A549 (cell line): ENCODE measurements around the gene HCAR1. TPM values are rescaled to one million over a fixed set of nuclear protein-coding genes. Genes with fewer than 3 reads are reported as not detected.

Source experiments
- polyA plus RNA-seq, 4 experiments: library from polyadenylated mRNA; depleted of rRNA in 3 of 4; stranded (reverse); fragments of >200 nt; fragmentation: RNase III in 1 of 4; extraction: RNeasy Plus Mini Kit Qiagen cat#74134 plus additional on column Dnase treatment in 1 of 4; gene quantifications; 2 replicates in 3 of 4; 3 replicates in 1 of 4; pipeline ENCODE4 v1.2.3, GENCODE V29; 2011 to 2017
- small RNA-seq, 6 experiments: library from RNA; depleted of rRNA; stranded (forward); fragments of <200 nt; gene quantifications; one replicate each; pipeline ENCODE3, GENCODE V24; 2012

Gene HCAR1
- polyA plus RNA-seq, 2 of the 4 experiments (the other 2 are of a cell fraction), result 0.01 to 0.05 TPM

Small RNAs within 50 kb of the gene (small RNA-seq; reads per million reads assigned to genes)
- 0 reads per million in 6 experiments for gene AC026333.2
- 0 reads per million in 6 experiments for gene RF00019

Other genes with a start within 250 kb of the HCAR1 start
- 35.6 and 40.1 TPM in 2 replicates for gene ZCCHC8, start 229.9 kb downstream of the HCAR1 start, polyA plus RNA-seq (2011; rRNA removed)
- 20.9 to 23.2 TPM (median 21.1 TPM) in 3 replicates for gene ZCCHC8, start 229.9 kb downstream of the HCAR1 start, polyA plus RNA-seq (2017; fragmentation: RNase III; extraction: RNeasy Plus Mini Kit Qiagen cat#74134 plus additional on column Dnase treatment)
- 43.0 and 83.3 TPM in 2 replicates for gene RSRC2, start 203.9 kb downstream of the HCAR1 start, polyA plus RNA-seq (2011; rRNA removed)
- 72.2 to 75.3 TPM (median 72.8 TPM) in 3 replicates for gene RSRC2, start 203.9 kb downstream of the HCAR1 start, polyA plus RNA-seq (2017; fragmentation: RNase III; extraction: RNeasy Plus Mini Kit Qiagen cat#74134 plus additional on column Dnase treatment)
- 61.1 and 68.7 TPM in 2 replicates for gene KNTC1, start 203.6 kb downstream of the HCAR1 start, polyA plus RNA-seq (2011; rRNA removed)
- gene KNTC1, start 203.6 kb downstream of the HCAR1 start, polyA plus RNA-seq (2017; fragmentation: RNase III; extraction: RNeasy Plus Mini Kit Qiagen cat#74134 plus additional on column Dnase treatment), result 30.6 to 34.3 TPM (median 33.8 TPM) in 3 replicates
- gene HCAR2, start 27.5 kb downstream of the HCAR1 start, polyA plus RNA-seq (2011; rRNA removed), result 0.07 and 0.09 TPM in 2 replicates
- 0.07 TPM in 1 of 3 replicates, not detected in the others for gene HCAR2, start 27.5 kb downstream of the HCAR1 start, polyA plus RNA-seq (2017; fragmentation: RNase III; extraction: RNeasy Plus Mini Kit Qiagen cat#74134 plus additional on column Dnase treatment)
- gene HCAR3, start 14.0 kb downstream of the HCAR1 start, polyA plus RNA-seq (2011; rRNA removed), result 0.07 TPM in 1 of 2 replicates, not detected in the other
- gene HCAR3, start 14.0 kb downstream of the HCAR1 start, polyA plus RNA-seq (2017; fragmentation: RNase III; extraction: RNeasy Plus Mini Kit Qiagen cat#74134 plus additional on column Dnase treatment), result 0.04 TPM in 1 of 3 replicates, not detected in the others
- gene DENR, start 22.0 kb upstream of the HCAR1 start, polyA plus RNA-seq (2011; rRNA removed), result 65.7 and 98.2 TPM in 2 replicates
- 72.6 to 77.4 TPM (median 76.0 TPM) in 3 replicates for gene DENR, start 22.0 kb upstream of the HCAR1 start, polyA plus RNA-seq (2017; fragmentation: RNase III; extraction: RNeasy Plus Mini Kit Qiagen cat#74134 plus additional on column Dnase treatment)
- 0.12 and 0.18 TPM in 2 replicates for gene CCDC62, start 43.7 kb upstream of the HCAR1 start, polyA plus RNA-seq (2011; rRNA removed)
- gene CCDC62, start 43.7 kb upstream of the HCAR1 start, polyA plus RNA-seq (2017; fragmentation: RNase III; extraction: RNeasy Plus Mini Kit Qiagen cat#74134 plus additional on column Dnase treatment), result 0.08 to 0.19 TPM (median 0.17 TPM) in 3 replicates
- gene HIP1R, start 104.6 kb upstream of the HCAR1 start, polyA plus RNA-seq (2011; rRNA removed), result 9.0 and 10.3 TPM in 2 replicates
- 9.1 to 11.2 TPM (median 10.6 TPM) in 3 replicates for gene HIP1R, start 104.6 kb upstream of the HCAR1 start, polyA plus RNA-seq (2017; fragmentation: RNase III; extraction: RNeasy Plus Mini Kit Qiagen cat#74134 plus additional on column Dnase treatment)
- 14.4 and 18.6 TPM in 2 replicates for gene VPS37B, start 165.3 kb upstream of the HCAR1 start, polyA plus RNA-seq (2011; rRNA removed)
- 16.0 to 17.0 TPM (median 16.2 TPM) in 3 replicates for gene VPS37B, start 165.3 kb upstream of the HCAR1 start, polyA plus RNA-seq (2017; fragmentation: RNase III; extraction: RNeasy Plus Mini Kit Qiagen cat#74134 plus additional on column Dnase treatment)
- 2.7 and 3.1 TPM in 2 replicates for gene ABCB9, start 235.6 kb upstream of the HCAR1 start, polyA plus RNA-seq (2011; rRNA removed)
- 4.8 to 5.8 TPM (median 5.0 TPM) in 3 replicates for gene ABCB9, start 235.6 kb upstream of the HCAR1 start, polyA plus RNA-seq (2017; fragmentation: RNase III; extraction: RNeasy Plus Mini Kit Qiagen cat#74134 plus additional on column Dnase treatment)
- gene OGFOD2, start 244.4 kb upstream of the HCAR1 start, polyA plus RNA-seq (2011; rRNA removed), result 11.0 and 11.8 TPM in 2 replicates
- 15.7 to 18.2 TPM (median 17.5 TPM) in 3 replicates for gene OGFOD2, start 244.4 kb upstream of the HCAR1 start, polyA plus RNA-seq (2017; fragmentation: RNase III; extraction: RNeasy Plus Mini Kit Qiagen cat#74134 plus additional on column Dnase treatment)
- gene ARL6IP4, start 249.8 kb upstream of the HCAR1 start, polyA plus RNA-seq (2011; rRNA removed), result 152 and 209 TPM in 2 replicates
- gene ARL6IP4, start 249.8 kb upstream of the HCAR1 start, polyA plus RNA-seq (2017; fragmentation: RNase III; extraction: RNeasy Plus Mini Kit Qiagen cat#74134 plus additional on column Dnase treatment), result 196 to 211 TPM (median 208 TPM) in 3 replicates